Adrenal gland (tissue), 12 donors: ENCODE data around the gene TAF6. TPM values are rescaled to one million over a fixed set of nuclear protein-coding genes. Genes with fewer than 3 reads are reported as not detected.
"Not testable (repeated sequence)": the region's sequence is repeated elsewhere in the genome, so short reads cannot be mapped to it uniquely, and the experiment has no call there.

Experiments used
- DNase-seq, 7 donors: peaks; one replicate each; pipeline ENCODE4 v3.0.0-alpha.2; 2019 to 2020
- H3K27ac ChIP-seq, 5 donors: fragments of 200-600 bp; sonication (generic) in 4 of 5; 1 replicate in 3 of 5; 2 replicates in 2 of 5; pipeline versions ENCODE4 v1.5.1 to v1.8.0; 2016 to 2020; ENCODE audit warnings: mild to moderate bottlenecking in 1 of 5
- H3K27me3 ChIP-seq: fragments of 200-600 bp; 2 replicates; pipeline ENCODE4 v1.8.0; 2021
- H3K36me3 ChIP-seq, 2 donors: fragments of 200-600 bp; replicated peaks in 1 of 2; 1 replicate in 1 of 2; 2 replicates in 1 of 2; pipeline versions ENCODE4 v1.5.1 to v1.8.0; 2018 to 2022
- H3K4me1 ChIP-seq, 2 donors: fragments of 200-600 bp; replicated peaks in 1 of 2; 1 replicate in 1 of 2; 2 replicates in 1 of 2; pipeline versions ENCODE4 v1.5.1 to v1.8.0; 2018 to 2021
- H3K4me3 ChIP-seq, 4 donors: fragments of 200-600 bp; sonication (generic) in 3 of 4; one replicate each; pipeline ENCODE4 v1.5.1; 2016 to 2018
- H3K9me3 ChIP-seq, 3 donors: fragments of 200-600 bp; sonication (generic) in 1 of 3; replicated peaks in 1 of 3; 1 replicate in 2 of 3; 2 replicates in 1 of 3; pipeline versions ENCODE4 v1.5.1 to v1.8.0; 2016 to 2021
- CTCF ChIP-seq, 6 experiments: fragments of 450-650 bp in 4 of 6; fragments of 200-600 bp in 2 of 6; sonication (generic) in 1 of 6; IDR thresholded peaks; 1 replicate in 5 of 6; 2 replicates in 1 of 6; pipeline versions ENCODE4 v1.5.1 to v1.8.0; 2016 to 2021; ENCODE audit warnings: antibody characterized with exemption in 6 of 6, mild to moderate bottlenecking in 2 of 6, moderate library complexity in 1 of 6
- POLR2A ChIP-seq, 2 donors: fragments of 450-650 bp; IDR thresholded peaks; one replicate each; pipeline ENCODE4 v1.6.1; 2017; ENCODE audit warnings: antibody characterized with exemption in 2 of 2, mild to moderate bottlenecking in 2 of 2, moderate library complexity in 1 of 2
- WGBS, 4 donors: extraction: QIAGEN DNeasy Blood & Tissue Kit in 2 of 4; methylation state at CpG; one replicate each; pipeline versions ENCODE4 v1.1.5 to v1.1.7; 2013 to 2017; 5-methylcytosine and 5-hydroxymethylcytosine counted together
- intact Hi-C, 2 donors: fragments of 100-400 bp; cut with DNase I; formaldehyde crosslinking; loops; one replicate each; pipeline versions ENCODE4 v1.14.1 to v1.15.0; 2022 to 2023
- polyA plus RNA-seq, 3 donors: library from polyadenylated mRNA; stranded (reverse); fragments of 200-250 nt in 2 of 3; fragments of 350-450 nt in 1 of 3; fragmentation: Illumina TruSeq in 1 of 3; extraction: RNeasy Lipid Tissue Mini Kit (QIAGEN cat#74804) in 1 of 3; gene quantifications; one replicate each; pipeline ENCODE4 v1.2.3, GENCODE V29; 2013 to 2014
- total RNA-seq, 9 donors: library from RNA; depleted of rRNA in 4 of 9; stranded (reverse); fragments of >200 nt in 4 of 9; fragments of 120-200 nt in 1 of 9; fragmentation: NEBNext Ultra II Directional in 1 of 9; extraction: Animal tissue kit (Norgen Biotek cat#: 25700) in 1 of 9; gene quantifications; one replicate each; pipeline versions ENCODE4 v1.1.0 to v1.2.4, GENCODE V29; 2013 to 2023
- donor health status: healthy with polysubstance abuse.
- donor health status: Bipolar disorder and iron deficiency.
- donor health status: DM: yes; HTN: yes; CAD: no.
- donor health status: DM: no; HTN: no; CAD: no.
- donor health status: DM: no; HTN: no; CAD: no.
- donor health status: DM: yes; HTN: yes; CAD: no.

The TAF6 gene
- total and polyA plus RNA-seq, 12 donors = 16.0 to 141 (median 68.7) TPM

GRCh38 chr7:100152404-100152803, 33.2 kb upstream of the TAF6 start:
- Histone ChIP-seq H3K4me3 (no peak overlapping the region), H3K27ac (peak overlapping the region in 1 of 5 donors; percentile 21), H3K27me3 (no peaks in the 10 kb centered on the region), H3K4me1 (peaks cover under 1 to 22% of the 10 kb centered on the region in 2 donors), H3K36me3 (peaks cover 0 to 36% of the 10 kb centered on the region in 2 donors), H3K9me3 (no peaks in the 10 kb centered on the region)
- no peak for TF ChIP-seq POLR2A (IDR thresholded peaks at IDR 0.05)
- TF ChIP-seq CTCF (IDR thresholded peaks at IDR 0.05) = no peak
- intact Hi-C loops = loop anchor here in 1 of 2 donors (10.0 kb wide), 1 partner anchor 62 kb away; the partner anchor contains the start of gene PVRIG
- no peak for DNase-seq

- no peaks in the 10 kb centered on the region for H3K27me3 ChIP-seq
- peaks cover 0 to 16% of the 10 kb centered on the region in 2 donors for H3K4me1 ChIP-seq
- intact Hi-C loops = no loop called here
- H3K4me3 ChIP-seq = peak within 1 kb of the TSS; percentile 73 to 84 (median 78)
- H3K9me3 ChIP-seq = no peaks in the 10 kb centered on the region
- DNase-seq = peak; percentile 98 to 100 (median 99)
- WGBS, 4 donors = 0 to 1% (median 0%) methylated on average over 28 to 46 of the region's 46 CpGs
- peak within 1 kb of the TSS in 4 of 5 donors; percentile 20 to 86 (median 64) for H3K27ac ChIP-seq
- H3K36me3 ChIP-seq = peaks cover 0 to 7% of the 10 kb centered on the region in 2 donors
- TF ChIP-seq POLR2A (IDR thresholded peaks at IDR 0.05) (peak; percentile 33 to 71), CTCF (IDR thresholded peaks at IDR 0.05) (peak in 1 of 6 experiments; percentile 16)
Measured at GRCh38 chr7:100148559-100149328, 29.6 kb upstream of the TAF6 start, which contains the start of gene LAMTOR4. Gene LAMTOR4, plus strand, starts transcription at chr7:100148918. Its CDS starts 55 bp downstream, at chr7:100148973.

- Histone ChIP-seq H3K9me3 (no peaks in the 10 kb centered on the region), H3K4me1 (peaks cover 0 to 16% of the 10 kb centered on the region in 2 donors), H3K4me3 (peak overlapping the region in 1 of 4 donors; percentile 76), H3K27me3 (no peaks in the 10 kb centered on the region), H3K27ac (peak overlapping the region in 2 of 5 donors; percentile 68 to 69), H3K36me3 (peaks cover 0 to 2% of the 10 kb centered on the region in 2 donors)
- intact Hi-C loops = no loop called here
- TF ChIP-seq POLR2A (IDR thresholded peaks at IDR 0.05) = no peak
- TF ChIP-seq CTCF (IDR thresholded peaks at IDR 0.05) = no peak
- no peak for DNase-seq
- WGBS, 4 donors = 8 to 15% (median 12%) methylated on average over 14 of the region's 14 CpGs
Measured at GRCh38 chr7:100148225-100148558, 29.0 kb upstream of the TAF6 start.

- no peak for DNase-seq
- Histone ChIP-seq H3K27ac (no peak overlapping the region), H3K36me3 (no peaks in the 10 kb centered on the region), H3K4me3 (no peak overlapping the region), H3K4me1 (peaks cover 0 to 16% of the 10 kb centered on the region in 2 donors), H3K27me3 (no peaks in the 10 kb centered on the region), H3K9me3 (no peaks in the 10 kb centered on the region)
- 91 to 95% (median 92%) methylated on average over 2 of the region's 2 CpGs for WGBS, 4 donors
- intact Hi-C loops = no loop called here
- no peak for TF ChIP-seq CTCF (IDR thresholded peaks at IDR 0.05)
- no peak for TF ChIP-seq POLR2A (IDR thresholded peaks at IDR 0.05)
Measured at GRCh38 chr7:100147278-100147677, 28.1 kb upstream of the TAF6 start.

- Histone ChIP-seq H3K4me1 (peaks cover 0 to 16% of the 10 kb centered on the region in 2 donors), H3K27ac (peak overlapping the region in 1 of 5 donors; percentile 38)
- H3K36me3 ChIP-seq, H3K9me3 ChIP-seq, H3K4me3 ChIP-seq, intact Hi-C loops, H3K27me3 ChIP-seq: not testable (repeated sequence)
- peak in 3 of 7 donors; percentile 56 to 75 (median 59) for DNase-seq
- 59 to 77% (median 65%) methylated on average over 4 of the region's 4 CpGs for WGBS, 4 donors
Measured at GRCh38 chr7:100146350-100146749, 27.2 kb upstream of the TAF6 start.
